Thyroid gland (tissue), 4 donors: Measurements from ENCODE around the gene GYS1.

Experiments used
- CTCF ChIP-seq, 6 experiments: fragments of 200-600 bp in 3 of 6; fragments of 450-650 bp in 3 of 6; sonication (generic) in 3 of 6; IDR thresholded peaks; one replicate each; pipeline ENCODE4 v1.5.1; 2016 to 2019; ENCODE audit warnings: antibody characterized with exemption in 6 of 6, mild to moderate bottlenecking in 2 of 6, inconsistent platforms in 1 of 6, moderate library complexity in 1 of 6
- POLR2A ChIP-seq, 2 donors: fragments of 450-650 bp; IDR thresholded peaks; one replicate each; pipeline ENCODE4 v1.6.1; 2017; ENCODE audit warnings: antibody characterized with exemption in 2 of 2, mild to moderate bottlenecking in 2 of 2, moderate library complexity in 1 of 2

GRCh38 chr19:48975947-48976847 lies 16.9 kb downstream of the GYS1 start:
- no peak for TF ChIP-seq CTCF (IDR thresholded peaks at IDR 0.05)
- TF ChIP-seq POLR2A (IDR thresholded peaks at IDR 0.05), result no peak
